ENCODE data around the gene TTC9C. TPM values are rescaled to one million over a fixed set of nuclear protein-coding genes. Genes with fewer than 3 reads are reported as not detected.
A peak's percentile ranks its signal among the peaks of the same experiment; 100 is the strongest.

The TTC9C gene
- 42.6 and 44.0 TPM in 2 replicates for polyA plus RNA-seq (2011; rRNA removed)
- 21.7 and 21.9 TPM in 2 replicates for polyA plus RNA-seq (2012; cell fraction: cytosol; rRNA removed)
- polyA plus RNA-seq (2012; cell fraction: nucleus; rRNA removed), result 16.7 and 25.4 TPM in 2 replicates
- polyA plus RNA-seq (2017; fragmentation: RNase III; extraction: RNeasy Plus Mini Kit Qiagen cat#74134 plus additional on column Dnase treatment), result 32.6 to 34.1 TPM (median 33.5 TPM) in 3 replicates
- polyA minus RNA-seq (2011; rRNA and poly(A)+ RNA removed), result 20.7 and 27.0 TPM in 2 replicates

GRCh38 chr11:62728171-62728988 lies at the start of gene TTC9C:
TTC9C (plus strand) TSS chr11:62728486; CDS start chr11:62728849, 363 bp downstream.
- peaks cover 26% of the 10 kb centered on the region for H3K4me1 ChIP-seq
- FAIRE-seq (no peak), DNase-seq (ENCODE audit: low read depth in 1 of 2, low spot score in 1 of 2) (peak; percentile 85 to 89), ATAC-seq (peak; percentile 79 to 83)
- POLR2A ChIA-PET, result interaction anchor here (0.7 to 3.8 kb wide), 23 partner anchors 10 to 153 kb away, joined by 3 to 96 read pairs (median 9); partner anchors contain the start of genes BSCL2, C11orf98, CSKMT and GANAB
- WGBS (ENCODE audit: missing lambda C conversion rate), result under 1% methylated on average over 29 of the region's 29 CpGs
- H3K27ac ChIP-seq, result peak within 1 kb of the TSS; percentile 97
- CTCF ChIA-PET, result interaction anchor here (0.6 to 3.1 kb wide), 9 partner anchors 21 to 116 kb away, joined by 3 to 15 read pairs (median 4); partner anchors contain the start of genes BSCL2, EML3 and GNG3
- peak within 1 kb of the TSS; percentile 78 for H3K4me3 ChIP-seq
- H3K4me2 ChIP-seq, result peak within 1 kb of the TSS; percentile 92
- no peaks in the 10 kb centered on the region for H3K9me3 ChIP-seq
- TF ChIP-seq PHF8 (IDR thresholded peaks at IDR 0.05; ENCODE audit: borderline replicate concordance, low read depth) (peak; percentile 75), MAX (IDR thresholded peaks at IDR 0.05) (peak; percentile 54), CBX8 (IDR thresholded peaks at IDR 0.05) (no peak), HOXB5 (CRISPR knock-in tag; IDR thresholded peaks at IDR 0.05) (no peak), NPAS2 (CRISPR knock-in tag; IDR thresholded peaks at IDR 0.05; ENCODE audit: borderline replicate concordance) (no peak), ATOH8 (CRISPR knock-in tag; IDR thresholded peaks at IDR 0.05; ENCODE audit: low read depth) (no peak), ZSCAN20 (CRISPR knock-in tag; IDR thresholded peaks at IDR 0.05) (no peak), GATA3 (IDR thresholded peaks at IDR 0.05; ENCODE audit: borderline replicate concordance) (no peak; the same call in 1 of the 2 replicates), KDM5A (IDR thresholded peaks at IDR 0.05) (peak; percentile 19; the same call in 1 of the 2 replicates), SMC3 (IDR thresholded peaks at IDR 0.05) (no peak), POLR2A (IDR thresholded peaks at IDR 0.05; ENCODE audit: low read length) (peak; percentile 42), REST (IDR thresholded peaks at IDR 0.05) (no peak), NR3C1 (IDR thresholded peaks at IDR 0.05) (no peak), EHMT2 (IDR thresholded peaks at IDR 0.05; ENCODE audit: low read depth) (no peak), CBX2 (IDR thresholded peaks at IDR 0.05; ENCODE audit: borderline replicate concordance, low read depth) (no peak), RARB (CRISPR knock-in tag; IDR thresholded peaks at IDR 0.05) (no peak), EHF (CRISPR knock-in tag; IDR thresholded peaks at IDR 0.05) (no peak), EP300 (IDR thresholded peaks at IDR 0.05) (no peak), HDAC2 (IDR thresholded peaks at IDR 0.05) (no peak), NFE2L2 (conservative IDR thresholded peaks at IDR 0.05; ENCODE audit: low read length) (no peak), CHD4 (IDR thresholded peaks at IDR 0.05; ENCODE audit: borderline replicate concordance) (no peak), CTCF (IDR thresholded peaks at IDR 0.05) (no peak), JUN (IDR thresholded peaks at IDR 0.05) (peak; percentile 72 to 81; a peak in 4 of 5 replicates), BHLHE40 (IDR thresholded peaks at IDR 0.05; ENCODE audit: low read depth, low read length) (no peak), JUNB (IDR thresholded peaks at IDR 0.05) (no peak), ZC3H11A (IDR thresholded peaks at IDR 0.05) (no peak), HOXB13 (CRISPR knock-in tag; IDR thresholded peaks at IDR 0.05; ENCODE audit: low read depth) (0 out of 2 replicates have a peak, but pooled peaks have one; percentile 22), BCL3 (IDR thresholded peaks at IDR 0.05) (peak; percentile 81; the same call in 2 of the 3 replicates), USF2 (IDR thresholded peaks at IDR 0.05) (no peak), FOXS1 (CRISPR knock-in tag; IDR thresholded peaks at IDR 0.05) (no peak), RCOR1 (IDR thresholded peaks at IDR 0.05; ENCODE audit: low read depth, low read length) (no peak), CHD2 (IDR thresholded peaks at IDR 0.05; ENCODE audit: low read length, partially characterized antibody) (no peak)

Data from A549 (cell line).